K562 treated with DMSO at 1 percent for 48 hours (cell line): ENCODE measurements around the gene EIF2S2. TPM values are rescaled to one million over a fixed set of nuclear protein-coding genes. Genes with fewer than 3 reads are reported as not detected.

Experiments
- total RNA-seq: library from RNA; unstranded; fragments of 300-600 nt; gene quantifications from 2 replicates; pipeline ENCODE4 v1.2.3, GENCODE V29; 2022; ENCODE audit warnings: low replicate concordance; ENCODE audit errors: extremely low read depth

The EIF2S2 gene
- not detected in 2 replicates for total RNA-seq

GRCh38 chr20:34111702-34112599, at the start of gene EIF2S2:
Gene EIF2S2, minus strand, starts transcription at chr20:34112243. Its CDS starts 133 bp downstream, at chr20:34112110.

Other genes with a start within 250 kb of the EIF2S2 start
- not detected in 2 replicates for gene RALY, start 118.3 kb downstream of the EIF2S2 start, total RNA-seq
- gene ASIP, start 129.2 kb upstream of the EIF2S2 start, total RNA-seq: not detected in 2 replicates
- not detected in 2 replicates for gene AHCY, start 191.1 kb upstream of the EIF2S2 start, total RNA-seq